ENCODE data around the gene TARS2. TPM values are rescaled to one million over a fixed set of nuclear protein-coding genes. Genes with fewer than 3 reads are reported as not detected.

Gene TARS2
- total RNA-seq, 4 donors from 2014 or later = 4.6 to 22.6 (median 10.2) TPM

DNA sequence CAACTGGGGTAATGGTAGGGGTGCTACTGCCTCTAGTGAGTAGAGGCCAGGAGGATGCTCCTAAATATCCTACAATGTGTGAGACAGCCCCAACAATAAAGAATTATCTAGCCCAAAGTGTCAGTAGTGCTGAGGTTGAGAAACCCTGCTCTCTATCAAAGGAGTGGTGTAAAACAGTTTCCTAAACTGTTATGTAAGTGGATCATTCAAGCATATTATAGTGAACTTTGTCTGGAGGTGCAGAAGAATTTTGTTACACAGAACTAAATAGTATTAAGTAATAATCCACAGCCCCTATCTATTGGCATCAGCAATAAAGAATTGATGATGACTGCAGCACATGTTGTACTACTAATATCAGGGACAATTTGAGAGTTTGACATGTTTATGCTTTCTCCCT lies 20.3 kb upstream of the TARS2 start:
- intact Hi-C loops (cut with DNase I; ENCODE audit: low total_unique reads) = loop anchor here (10.0 kb wide), 1 partner anchor 68 kb away; no protein-coding TSS in a partner anchor
- DNase-seq = no peak
- TF ChIP-seq, protein P1, sequence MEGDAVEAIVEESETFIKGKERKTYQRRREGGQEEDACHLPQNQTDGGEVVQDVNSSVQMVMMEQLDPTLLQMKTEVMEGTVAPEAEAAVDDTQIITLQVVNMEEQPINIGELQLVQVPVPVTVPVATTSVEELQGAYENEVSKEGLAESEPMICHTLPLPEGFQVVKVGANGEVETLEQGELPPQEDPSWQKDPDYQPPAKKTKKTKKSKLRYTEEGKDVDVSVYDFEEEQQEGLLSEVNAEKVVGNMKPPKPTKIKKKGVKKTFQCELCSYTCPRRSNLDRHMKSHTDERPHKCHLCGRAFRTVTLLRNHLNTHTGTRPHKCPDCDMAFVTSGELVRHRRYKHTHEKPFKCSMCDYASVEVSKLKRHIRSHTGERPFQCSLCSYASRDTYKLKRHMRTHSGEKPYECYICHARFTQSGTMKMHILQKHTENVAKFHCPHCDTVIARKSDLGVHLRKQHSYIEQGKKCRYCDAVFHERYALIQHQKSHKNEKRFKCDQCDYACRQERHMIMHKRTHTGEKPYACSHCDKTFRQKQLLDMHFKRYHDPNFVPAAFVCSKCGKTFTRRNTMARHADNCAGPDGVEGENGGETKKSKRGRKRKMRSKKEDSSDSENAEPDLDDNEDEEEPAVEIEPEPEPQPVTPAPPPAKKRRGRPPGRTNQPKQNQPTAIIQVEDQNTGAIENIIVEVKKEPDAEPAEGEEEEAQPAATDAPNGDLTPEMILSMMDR (IDR thresholded peaks at IDR 0.05) = no peak
- TF ChIP-seq POLR2A (IDR thresholded peaks at IDR 0.05) = no peak
- H3K27ac ChIP-seq = no peak overlapping the region
- no peak overlapping the region for H3K4me3 ChIP-seq
- no peaks in the 10 kb centered on the region for H3K36me3 ChIP-seq
- no peaks in the 10 kb centered on the region for H3K4me1 ChIP-seq
- no peaks in the 10 kb centered on the region for H3K27me3 ChIP-seq
- H3K9me3 ChIP-seq = no peaks in the 10 kb centered on the region

DNA sequence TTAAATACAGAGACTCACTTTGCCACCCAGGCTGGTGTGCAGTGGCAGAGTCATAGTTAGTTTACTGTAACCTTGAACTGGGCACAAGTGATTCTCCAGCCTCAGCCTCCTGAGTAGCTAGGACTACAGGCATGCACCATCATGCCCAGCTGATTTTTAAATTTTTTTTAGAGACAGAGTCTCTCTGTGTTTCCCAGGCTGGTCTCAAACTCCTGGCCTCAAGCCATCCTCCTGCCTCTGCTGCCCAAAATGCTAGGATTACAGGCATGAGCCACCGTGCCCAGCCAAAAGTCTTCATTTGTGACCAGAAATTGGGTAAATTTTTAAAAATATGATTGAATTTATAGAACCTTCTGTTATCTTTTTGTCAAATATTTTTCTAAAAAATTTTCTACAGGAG lies 17.9 kb upstream of the TARS2 start:
- no peak for TF ChIP-seq POLR2A (IDR thresholded peaks at IDR 0.05)
- TF ChIP-seq, protein P1 (IDR thresholded peaks at IDR 0.05) = no peak
- Histone ChIP-seq H3K4me3 (no peak overlapping the region), H3K27ac (no peak overlapping the region), H3K4me1 (no peaks in the 10 kb centered on the region), H3K9me3 (no peaks in the 10 kb centered on the region), H3K27me3 (no peaks in the 10 kb centered on the region), H3K36me3 (no peaks in the 10 kb centered on the region)
- intact Hi-C loops (cut with DNase I; ENCODE audit: low total_unique reads) = loop anchor here (10.0 kb wide), 1 partner anchor 66 kb away; no protein-coding TSS in a partner anchor
- no peak for DNase-seq

DNA sequence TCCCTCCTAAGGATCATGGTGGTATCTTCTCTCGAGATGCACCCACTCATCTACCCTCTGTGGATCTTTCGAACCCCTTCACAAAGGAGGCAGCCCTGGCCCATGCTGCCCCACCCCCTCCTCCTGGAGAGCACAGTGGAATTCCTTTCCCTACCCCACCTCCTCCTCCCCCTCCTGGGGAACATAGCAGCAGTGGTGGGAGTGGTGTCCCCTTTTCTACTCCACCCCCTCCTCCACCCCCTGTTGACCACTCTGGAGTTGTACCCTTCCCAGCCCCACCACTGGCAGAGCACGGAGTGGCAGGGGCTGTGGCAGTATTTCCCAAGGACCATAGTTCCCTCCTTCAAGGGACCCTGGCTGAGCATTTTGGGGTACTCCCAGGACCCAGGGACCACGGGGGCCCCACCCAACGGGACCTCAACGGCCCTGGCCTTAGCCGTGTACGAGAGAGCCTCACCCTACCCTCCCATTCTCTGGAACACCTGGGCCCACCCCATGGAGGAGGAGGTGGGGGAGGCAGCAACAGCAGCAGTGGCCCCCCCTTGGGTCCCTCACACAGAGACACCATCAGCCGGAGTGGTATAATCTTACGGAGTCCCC lies 14.5 kb upstream of the TARS2 start:
- H3K4me1 ChIP-seq = no peaks in the 10 kb centered on the region
- H3K27ac ChIP-seq = peak overlapping the region; percentile 16 to 42
- DNase-seq = peak in 1 of 2 donors; percentile 18
- H3K36me3 ChIP-seq = no peaks in the 10 kb centered on the region
- H3K9me3 ChIP-seq = no peaks in the 10 kb centered on the region
- TF ChIP-seq POLR2A (IDR thresholded peaks at IDR 0.05) = no peak
- TF ChIP-seq, protein P1 (IDR thresholded peaks at IDR 0.05) = no peak
- no peaks in the 10 kb centered on the region for H3K27me3 ChIP-seq
- H3K4me3 ChIP-seq = no peak overlapping the region
- intact Hi-C loops (cut with DNase I; ENCODE audit: low total_unique reads) = no loop called here

DNA sequence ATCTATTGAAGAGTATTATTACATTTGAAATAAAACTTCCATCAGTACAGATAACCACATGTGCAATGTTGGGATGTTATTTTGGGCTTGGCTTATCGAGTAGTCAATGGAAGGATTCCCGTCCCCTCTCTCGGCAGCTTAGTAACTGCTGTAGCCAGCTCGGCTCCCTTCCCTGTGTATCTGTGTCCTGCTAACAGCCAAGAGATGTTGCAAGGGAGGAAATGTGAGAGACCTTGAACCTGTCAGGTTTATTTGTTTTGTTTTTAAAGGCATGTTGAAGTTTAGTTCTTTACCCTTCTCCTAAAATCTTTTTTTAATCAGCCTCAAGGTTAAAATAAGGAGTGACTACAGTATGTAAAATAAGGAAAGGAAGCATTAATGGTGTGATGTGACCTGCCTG lies 13.6 kb upstream of the TARS2 start:
- H3K27ac ChIP-seq = peak overlapping the region in 1 of 2 donors; percentile 56
- no peaks in the 10 kb centered on the region for H3K4me1 ChIP-seq
- peak; percentile 47 to 52 for DNase-seq
- intact Hi-C loops (cut with DNase I; ENCODE audit: low total_unique reads) = no loop called here
- no peaks in the 10 kb centered on the region for H3K27me3 ChIP-seq
- H3K4me3 ChIP-seq = no peak overlapping the region
- TF ChIP-seq, protein P1 (IDR thresholded peaks at IDR 0.05) = no peak
- no peak for TF ChIP-seq POLR2A (IDR thresholded peaks at IDR 0.05)
- no peaks in the 10 kb centered on the region for H3K9me3 ChIP-seq
- H3K36me3 ChIP-seq = no peaks in the 10 kb centered on the region

DNA sequence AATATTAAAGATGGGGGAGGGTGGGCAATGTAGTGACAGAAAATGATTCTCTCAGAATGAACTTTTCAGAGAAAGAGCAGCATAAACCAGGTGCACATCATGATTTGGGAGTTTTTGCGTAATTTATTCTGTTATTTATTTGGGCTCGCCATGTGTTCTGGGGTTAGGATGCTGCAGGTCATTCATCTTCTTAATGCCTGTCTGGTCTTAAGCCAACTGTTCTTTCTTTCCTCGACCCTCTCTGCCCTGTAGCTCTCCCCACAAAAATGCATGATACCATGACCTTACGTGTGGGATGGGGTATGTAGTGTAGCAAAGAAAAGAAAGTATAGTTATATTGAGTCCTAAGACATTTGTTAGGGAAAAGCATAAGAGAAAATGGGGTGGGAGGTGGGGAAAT lies 12.3 kb upstream of the TARS2 start:
- Histone ChIP-seq H3K9me3 (no peaks in the 10 kb centered on the region), H3K27me3 (no peaks in the 10 kb centered on the region), H3K36me3 (no peaks in the 10 kb centered on the region), H3K27ac (peak overlapping the region; percentile 5 to 56), H3K4me3 (no peak overlapping the region), H3K4me1 (no peaks in the 10 kb centered on the region)
- DNase-seq = no peak
- intact Hi-C loops (cut with DNase I; ENCODE audit: low total_unique reads) = no loop called here
- TF ChIP-seq, protein P1 (IDR thresholded peaks at IDR 0.05) = no peak

Data from uterus (tissue), 4 donors.